HFFc6 (cell line): ENCODE measurements around the gene RUNX3. TPM values are rescaled to one million over a fixed set of nuclear protein-coding genes. Genes with fewer than 3 reads are reported as not detected.

ENCODE experiments used
- DNase-seq: peaks from one replicate; pipeline ENCODE4 v3.0.0-alpha.2; 2018
- H3K27ac Mint-ChIP-seq: 2 replicates; pipeline ENCODE4 v1.8.0; 2020; ENCODE audit warnings: mild to moderate bottlenecking, mixed read lengths
- H3K27me3 Mint-ChIP-seq: 2 replicates; pipeline ENCODE4 v1.8.0; 2021; ENCODE audit warnings: mild to moderate bottlenecking, moderate library complexity, mixed read lengths; ENCODE audit not compliant: insufficient read depth
- H3K36me3 Mint-ChIP-seq: 2 replicates; pipeline ENCODE4 v1.8.0; 2021; ENCODE audit warnings: low read depth, mixed read lengths
- H3K4me1 Mint-ChIP-seq: 2 replicates; pipeline ENCODE4 v1.8.0; 2020; ENCODE audit warnings: low read depth, mixed read lengths
- H3K4me3 Mint-ChIP-seq: 2 replicates; pipeline ENCODE4 v1.8.0; 2020; ENCODE audit warnings: mild to moderate bottlenecking, moderate library complexity, mixed read lengths
- H3K9me3 Mint-ChIP-seq: 2 replicates; pipeline ENCODE4 v1.8.0; 2020; ENCODE audit warnings: mild to moderate bottlenecking, mixed read lengths
- CTCF ChIP-seq: fragments of 200-600 bp; sonication (generic); IDR thresholded peaks from 2 replicates; pipeline ENCODE4 v1.5.0; 2021; ENCODE audit warnings: antibody characterized with exemption, mild to moderate bottlenecking
- total RNA-seq, 6 experiments: library from RNA; stranded (reverse); fragmentation: NEBNext Ultra II Directional; extraction: Animal tissue kit (Norgen Biotek cat#: 25700); gene quantifications; 2 replicates in 1 of 6; 3 replicates in 5 of 6; pipeline ENCODE4 v1.2.3, GENCODE V29; 2021

RUNX3 gene
- total RNA-seq, 6 experiments from 2014 or later = not detected

- no peaks in the 10 kb centered on the region for H3K36me3 Mint-ChIP-seq
- H3K4me1 Mint-ChIP-seq = peaks cover 10% of the 10 kb centered on the region
- TF ChIP-seq CTCF = no peak
- peaks cover 5% of the 10 kb centered on the region for H3K27me3 Mint-ChIP-seq
- no peak overlapping the region for H3K27ac Mint-ChIP-seq
- no peak for DNase-seq
- H3K4me3 Mint-ChIP-seq = no peak overlapping the region
- H3K9me3 Mint-ChIP-seq = no peaks in the 10 kb centered on the region
Measured at GRCh38 chr1:24964811-24965570, 34.9 kb upstream of the RUNX3 start.

- no peak for TF ChIP-seq CTCF
- Mint-ChIP-seq H3K27ac (no peak overlapping the region), H3K4me3 (no peak overlapping the region), H3K9me3 (no peaks in the 10 kb centered on the region), H3K27me3 (peaks cover 5% of the 10 kb centered on the region), H3K36me3 (no peaks in the 10 kb centered on the region), H3K4me1 (peaks cover 17% of the 10 kb centered on the region)
- DNase-seq = no peak
Measured at GRCh38 chr1:24963943-24964693, 34.0 kb upstream of the RUNX3 start.

- no peak for TF ChIP-seq CTCF
- no peak overlapping the region for H3K27ac Mint-ChIP-seq
- no peaks in the 10 kb centered on the region for H3K9me3 Mint-ChIP-seq
- H3K4me3 Mint-ChIP-seq = no peak overlapping the region
- no peak for DNase-seq
- H3K36me3 Mint-ChIP-seq = no peaks in the 10 kb centered on the region
- peaks cover 5% of the 10 kb centered on the region for H3K27me3 Mint-ChIP-seq
- H3K4me1 Mint-ChIP-seq = peaks cover 18% of the 10 kb centered on the region
Measured at GRCh38 chr1:24963099-24963872, 33.2 kb upstream of the RUNX3 start.

GRCh38 chr1:24961961-24962861 is 32.1 kb upstream of the RUNX3 start:
- H3K27ac Mint-ChIP-seq = no peak overlapping the region
- H3K36me3 Mint-ChIP-seq = no peaks in the 10 kb centered on the region
- no peak for DNase-seq

More at GRCh38 chr1:24961961-24962861, 32.1 kb upstream of the RUNX3 start:
- Mint-ChIP-seq H3K4me1 (peaks cover 18% of the 10 kb centered on the region), H3K4me3 (no peak overlapping the region), H3K27me3 (peaks cover 5% of the 10 kb centered on the region), H3K9me3 (no peaks in the 10 kb centered on the region)
- no peak for TF ChIP-seq CTCF
